Measurements from ENCODE around the gene MLH3.

DNA sequence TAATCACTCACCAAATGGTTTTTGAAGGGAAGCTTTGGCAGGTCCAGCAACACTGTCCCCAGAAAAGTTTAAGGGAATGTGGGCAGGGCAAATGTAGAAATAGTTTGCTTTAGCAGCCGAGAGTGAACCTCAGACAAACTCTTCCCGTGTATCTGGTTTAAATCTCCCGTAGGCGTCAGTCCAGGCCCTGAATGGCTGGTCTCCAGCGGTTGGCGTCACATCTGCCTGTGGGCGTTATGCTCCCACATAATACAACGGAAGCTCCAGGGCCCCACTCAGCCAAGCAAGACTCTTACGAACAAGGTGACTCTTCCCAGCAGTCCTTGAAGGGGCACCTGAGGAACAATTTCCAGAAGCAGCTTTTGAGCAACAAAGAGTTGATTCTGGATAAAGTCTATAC lies 19.1 kb upstream of the MLH3 start:
- TF ChIP-seq, protein P1, sequence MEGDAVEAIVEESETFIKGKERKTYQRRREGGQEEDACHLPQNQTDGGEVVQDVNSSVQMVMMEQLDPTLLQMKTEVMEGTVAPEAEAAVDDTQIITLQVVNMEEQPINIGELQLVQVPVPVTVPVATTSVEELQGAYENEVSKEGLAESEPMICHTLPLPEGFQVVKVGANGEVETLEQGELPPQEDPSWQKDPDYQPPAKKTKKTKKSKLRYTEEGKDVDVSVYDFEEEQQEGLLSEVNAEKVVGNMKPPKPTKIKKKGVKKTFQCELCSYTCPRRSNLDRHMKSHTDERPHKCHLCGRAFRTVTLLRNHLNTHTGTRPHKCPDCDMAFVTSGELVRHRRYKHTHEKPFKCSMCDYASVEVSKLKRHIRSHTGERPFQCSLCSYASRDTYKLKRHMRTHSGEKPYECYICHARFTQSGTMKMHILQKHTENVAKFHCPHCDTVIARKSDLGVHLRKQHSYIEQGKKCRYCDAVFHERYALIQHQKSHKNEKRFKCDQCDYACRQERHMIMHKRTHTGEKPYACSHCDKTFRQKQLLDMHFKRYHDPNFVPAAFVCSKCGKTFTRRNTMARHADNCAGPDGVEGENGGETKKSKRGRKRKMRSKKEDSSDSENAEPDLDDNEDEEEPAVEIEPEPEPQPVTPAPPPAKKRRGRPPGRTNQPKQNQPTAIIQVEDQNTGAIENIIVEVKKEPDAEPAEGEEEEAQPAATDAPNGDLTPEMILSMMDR (IDR thresholded peaks at IDR 0.05; ENCODE audit: insufficient read depth, low read length), result no peak
- TF ChIP-seq, protein P2, sequence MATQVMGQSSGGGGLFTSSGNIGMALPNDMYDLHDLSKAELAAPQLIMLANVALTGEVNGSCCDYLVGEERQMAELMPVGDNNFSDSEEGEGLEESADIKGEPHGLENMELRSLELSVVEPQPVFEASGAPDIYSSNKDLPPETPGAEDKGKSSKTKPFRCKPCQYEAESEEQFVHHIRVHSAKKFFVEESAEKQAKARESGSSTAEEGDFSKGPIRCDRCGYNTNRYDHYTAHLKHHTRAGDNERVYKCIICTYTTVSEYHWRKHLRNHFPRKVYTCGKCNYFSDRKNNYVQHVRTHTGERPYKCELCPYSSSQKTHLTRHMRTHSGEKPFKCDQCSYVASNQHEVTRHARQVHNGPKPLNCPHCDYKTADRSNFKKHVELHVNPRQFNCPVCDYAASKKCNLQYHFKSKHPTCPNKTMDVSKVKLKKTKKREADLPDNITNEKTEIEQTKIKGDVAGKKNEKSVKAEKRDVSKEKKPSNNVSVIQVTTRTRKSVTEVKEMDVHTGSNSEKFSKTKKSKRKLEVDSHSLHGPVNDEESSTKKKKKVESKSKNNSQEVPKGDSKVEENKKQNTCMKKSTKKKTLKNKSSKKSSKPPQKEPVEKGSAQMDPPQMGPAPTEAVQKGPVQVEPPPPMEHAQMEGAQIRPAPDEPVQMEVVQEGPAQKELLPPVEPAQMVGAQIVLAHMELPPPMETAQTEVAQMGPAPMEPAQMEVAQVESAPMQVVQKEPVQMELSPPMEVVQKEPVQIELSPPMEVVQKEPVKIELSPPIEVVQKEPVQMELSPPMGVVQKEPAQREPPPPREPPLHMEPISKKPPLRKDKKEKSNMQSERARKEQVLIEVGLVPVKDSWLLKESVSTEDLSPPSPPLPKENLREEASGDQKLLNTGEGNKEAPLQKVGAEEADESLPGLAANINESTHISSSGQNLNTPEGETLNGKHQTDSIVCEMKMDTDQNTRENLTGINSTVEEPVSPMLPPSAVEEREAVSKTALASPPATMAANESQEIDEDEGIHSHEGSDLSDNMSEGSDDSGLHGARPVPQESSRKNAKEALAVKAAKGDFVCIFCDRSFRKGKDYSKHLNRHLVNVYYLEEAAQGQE (IDR thresholded peaks at IDR 0.05; ENCODE audit: insufficient replicate concordance, low read depth), result no peak
- TF ChIP-seq GABPA (IDR thresholded peaks at IDR 0.05; ENCODE audit: low read depth), result no peak
